Fibroblast of the aortic adventitia (primary cell): ENCODE measurements around the gene CDH12. TPM values are rescaled to one million over a fixed set of nuclear protein-coding genes. Genes with fewer than 3 reads are reported as not detected.

Experiments used
- DNase-seq: peaks from one replicate; pipeline ENCODE4 v3.0.0-alpha.2; 2010; ENCODE audit warnings: low read depth
- H3K4me3 ChIP-seq: 2 replicates; pipeline ENCODE4 v1.5.1; 2011; ENCODE audit warnings: low read depth, mild to moderate bottlenecking, control low read depth, low read length, moderate library complexity
- total RNA-seq: library from RNA; depleted of rRNA; stranded (reverse); fragments of >200 nt; gene quantifications from 2 replicates; pipeline ENCODE4 v1.2.3, GENCODE V29; 2012; ENCODE audit warnings: low replicate concordance
- TF ChIP-seq, protein P1 (sequence below): IDR thresholded peaks from 2 replicates; pipeline ENCODE4 v1.5.1; 2011; ENCODE audit warnings: mild to moderate bottlenecking, low read length, control low read depth, inconsistent platforms; ENCODE audit not compliant: insufficient read depth

CDH12 gene
- total RNA-seq, 1 donor: 0.09 TPM

DNA sequence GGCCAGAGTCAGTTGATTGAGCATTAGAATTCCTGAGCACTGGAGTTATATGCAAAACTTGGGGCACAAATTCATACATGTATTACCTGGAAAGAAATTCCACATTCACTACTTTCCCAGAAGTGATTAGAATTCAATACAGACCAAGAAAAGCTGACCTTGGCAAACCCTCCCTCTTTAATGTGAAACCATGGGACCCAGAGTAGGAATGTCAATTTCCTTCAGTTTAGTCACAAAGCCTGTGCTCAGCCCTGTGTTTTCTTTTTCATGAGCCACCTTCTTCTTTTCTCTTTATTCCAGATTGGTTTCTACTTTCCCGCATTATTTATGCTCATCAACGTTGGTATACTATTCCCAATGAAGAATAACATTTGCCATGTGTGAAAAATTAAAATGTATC is 420.2 kb downstream of the CDH12 start:
- no peak overlapping the region for H3K4me3 ChIP-seq
- DNase-seq: no peak
- TF ChIP-seq, protein P1, sequence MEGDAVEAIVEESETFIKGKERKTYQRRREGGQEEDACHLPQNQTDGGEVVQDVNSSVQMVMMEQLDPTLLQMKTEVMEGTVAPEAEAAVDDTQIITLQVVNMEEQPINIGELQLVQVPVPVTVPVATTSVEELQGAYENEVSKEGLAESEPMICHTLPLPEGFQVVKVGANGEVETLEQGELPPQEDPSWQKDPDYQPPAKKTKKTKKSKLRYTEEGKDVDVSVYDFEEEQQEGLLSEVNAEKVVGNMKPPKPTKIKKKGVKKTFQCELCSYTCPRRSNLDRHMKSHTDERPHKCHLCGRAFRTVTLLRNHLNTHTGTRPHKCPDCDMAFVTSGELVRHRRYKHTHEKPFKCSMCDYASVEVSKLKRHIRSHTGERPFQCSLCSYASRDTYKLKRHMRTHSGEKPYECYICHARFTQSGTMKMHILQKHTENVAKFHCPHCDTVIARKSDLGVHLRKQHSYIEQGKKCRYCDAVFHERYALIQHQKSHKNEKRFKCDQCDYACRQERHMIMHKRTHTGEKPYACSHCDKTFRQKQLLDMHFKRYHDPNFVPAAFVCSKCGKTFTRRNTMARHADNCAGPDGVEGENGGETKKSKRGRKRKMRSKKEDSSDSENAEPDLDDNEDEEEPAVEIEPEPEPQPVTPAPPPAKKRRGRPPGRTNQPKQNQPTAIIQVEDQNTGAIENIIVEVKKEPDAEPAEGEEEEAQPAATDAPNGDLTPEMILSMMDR: no peak

DNA sequence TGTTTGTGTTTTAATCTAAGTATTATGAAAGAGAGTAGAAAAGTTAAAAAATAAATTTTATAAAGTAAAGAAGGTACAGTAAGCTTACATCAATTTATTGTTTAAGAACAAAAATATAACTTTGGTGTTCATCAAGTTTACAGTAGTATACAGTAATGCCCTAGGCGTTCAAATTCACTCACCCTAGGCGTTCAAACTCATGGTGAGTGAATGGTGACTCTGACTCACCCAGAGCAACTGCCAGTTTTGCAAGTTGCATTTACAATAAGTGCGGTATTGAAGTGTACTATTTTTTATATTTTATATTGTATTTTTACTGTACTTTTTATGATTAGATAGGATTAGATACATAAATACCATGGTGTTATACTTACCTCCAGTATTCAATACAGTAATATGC is 421.3 kb downstream of the CDH12 start:
- H3K4me3 ChIP-seq: no peak overlapping the region
- no peak for DNase-seq
- TF ChIP-seq, protein P1: no peak

DNA sequence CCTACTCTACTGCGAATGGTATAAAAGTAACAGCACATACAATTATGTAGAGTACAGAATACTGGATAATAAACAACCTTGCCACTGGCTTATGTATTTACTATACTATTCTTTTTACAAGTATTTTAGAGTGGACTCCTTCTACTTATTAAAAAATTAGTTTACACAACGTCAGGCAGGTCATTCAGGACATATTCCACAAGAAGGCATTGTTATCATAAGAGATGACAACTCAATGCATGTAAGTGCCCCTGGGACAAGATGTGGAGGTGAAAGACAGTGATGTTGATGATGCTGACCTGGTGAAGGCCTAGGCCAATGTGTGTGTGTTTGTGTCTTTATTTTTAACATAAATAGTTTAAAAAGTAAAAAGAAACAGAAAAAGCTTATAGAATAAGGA is 421.7 kb downstream of the CDH12 start:
- no peak overlapping the region for H3K4me3 ChIP-seq
- TF ChIP-seq, protein P1: no peak
- DNase-seq: no peak

DNA sequence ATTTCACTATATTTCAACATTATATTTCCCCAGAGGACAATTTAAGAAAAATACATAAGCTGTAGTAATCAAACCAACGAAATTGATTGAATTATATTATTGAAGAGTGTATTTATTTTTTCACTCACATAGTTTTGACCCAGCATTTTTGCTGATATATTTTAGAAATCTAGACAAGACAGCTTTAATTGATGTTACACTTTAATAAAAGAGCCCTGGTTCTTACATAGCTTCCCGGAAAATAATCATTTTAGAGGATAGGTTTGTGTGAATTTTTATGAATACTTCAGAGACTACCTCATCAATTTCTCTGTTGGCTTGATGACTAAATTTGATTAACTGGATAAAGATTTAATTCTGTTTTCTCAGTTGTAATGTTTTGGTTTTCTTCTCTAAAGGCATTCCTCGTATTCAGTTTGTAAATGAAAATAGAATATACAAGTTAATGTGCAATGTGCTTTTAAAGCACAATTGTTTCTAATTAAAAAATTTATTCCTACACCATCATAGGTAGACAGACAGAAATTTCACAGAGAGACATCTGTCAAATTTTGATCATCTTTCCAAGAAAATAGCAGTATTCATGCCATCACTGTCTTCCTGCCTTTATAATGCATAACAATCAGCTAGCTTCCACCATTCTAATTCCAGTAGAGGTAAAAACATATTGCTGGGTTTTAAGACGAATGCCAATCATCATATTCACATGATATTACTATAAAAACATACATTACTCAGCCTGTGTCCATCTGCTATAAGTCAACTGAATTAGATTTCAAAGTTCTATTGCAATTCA is 441.4 kb downstream of the CDH12 start:
- DNase-seq: no peak
- H3K4me3 ChIP-seq: no peak overlapping the region
- TF ChIP-seq, protein P1: no peak

DNA sequence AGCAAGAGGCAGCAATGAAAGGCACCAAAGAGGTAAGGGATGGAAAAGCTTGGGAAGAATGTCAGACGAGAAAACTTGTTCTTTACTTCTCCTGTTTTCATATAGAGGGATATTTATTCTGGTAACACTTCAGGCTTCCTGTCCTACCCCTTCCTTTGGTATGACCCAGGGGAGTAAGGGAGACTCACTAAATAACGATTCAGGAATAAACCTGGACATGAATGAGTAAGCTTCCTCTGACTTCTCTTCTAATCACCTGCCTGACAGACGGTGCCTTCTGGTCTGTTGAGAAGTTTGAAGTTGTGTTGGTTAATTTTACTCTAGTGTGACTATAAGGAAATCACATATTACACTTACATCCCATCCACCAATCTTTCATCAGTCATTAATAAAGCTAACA is 461.2 kb downstream of the CDH12 start:
- H3K4me3 ChIP-seq: no peak overlapping the region
- no peak for DNase-seq
- TF ChIP-seq, protein P1: no peak

DNA sequence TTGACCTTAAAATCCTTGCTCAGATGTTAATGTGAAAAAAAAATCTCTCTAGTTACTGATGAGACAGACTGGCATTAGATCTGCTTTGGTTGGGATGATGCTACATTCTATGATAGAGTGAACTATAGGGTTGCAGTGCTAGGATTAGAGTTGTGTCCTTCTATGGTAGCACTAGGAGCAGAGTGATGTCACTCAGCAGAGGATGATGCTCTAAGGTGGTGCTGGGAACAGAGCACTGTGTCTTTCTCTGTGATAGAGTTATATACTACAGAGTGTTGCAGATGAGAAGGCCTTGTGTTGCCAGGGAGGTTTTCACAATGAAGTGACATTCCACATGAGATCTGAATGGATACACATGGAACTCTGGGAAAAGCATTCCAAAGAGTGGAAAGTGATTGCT is 462.3 kb downstream of the CDH12 start:
- no peak for DNase-seq
- TF ChIP-seq, protein P1: no peak

More for the DNA sequence above, 462.3 kb downstream of the CDH12 start:
- H3K4me3 ChIP-seq: no peak overlapping the region
